Mesenchymal stem cell (in vitro differentiated cells and primary cell): ENCODE measurements around the gene SLC2A14.
"Not testable (repeated sequence)": the region's sequence is repeated elsewhere in the genome, so short reads cannot be mapped to it uniquely, and the experiment has no call there.

Experiments used
- DNase-seq: peaks from one replicate; pipeline ENCODE4 v3.0.0-alpha.2; 2013
- H2AFZ ChIP-seq: one replicate; pipeline ENCODE4 v1.6.1; 2013; ENCODE audit warnings: low read depth, mild to moderate bottlenecking, control low read depth, inconsistent platforms, low read length, moderate library complexity
- H2AK5ac ChIP-seq: 2 replicates; pipeline ENCODE4 v1.6.1; 2013; ENCODE audit warnings: low read length, moderate library complexity, mild to moderate bottlenecking, inconsistent platforms; ENCODE audit not compliant: severe bottlenecking
- H2BK120ac ChIP-seq: one replicate; pipeline ENCODE4 v1.6.1; 2013; ENCODE audit warnings: low read depth, mild to moderate bottlenecking, inconsistent platforms, low read length, moderate library complexity
- H2BK12ac ChIP-seq, 2 experiments: one replicate each; pipeline ENCODE4 v1.6.1; 2013; ENCODE audit warnings: inconsistent platforms in 2 of 2, low read length in 2 of 2, mild to moderate bottlenecking in 2 of 2, moderate library complexity in 2 of 2, control low read depth in 1 of 2
- H2BK15ac ChIP-seq: one replicate; pipeline ENCODE4 v1.6.1; 2013; ENCODE audit warnings: mild to moderate bottlenecking, low read depth, inconsistent platforms; ENCODE audit not compliant: poor library complexity, severe bottlenecking
- H2BK5ac ChIP-seq: 2 replicates; pipeline ENCODE4 v1.6.1; 2013; ENCODE audit warnings: low read depth, mild to moderate bottlenecking, low read length, control low read depth, inconsistent platforms; ENCODE audit not compliant: poor library complexity, severe bottlenecking
- H3K14ac ChIP-seq, 2 experiments: one replicate each; pipeline ENCODE4 v1.6.1; 2013; ENCODE audit warnings: inconsistent platforms in 2 of 2, low read length in 2 of 2, control low read depth in 1 of 2, mild to moderate bottlenecking in 1 of 2, moderate library complexity in 1 of 2
- H3K18ac ChIP-seq, 2 experiments: one replicate each; pipeline ENCODE4 v1.6.1; 2013; ENCODE audit warnings: inconsistent platforms in 2 of 2, low read length in 2 of 2, control low read depth in 1 of 2, low read depth in 1 of 2, mild to moderate bottlenecking in 1 of 2
- H3K23ac ChIP-seq, 2 experiments: one replicate each; pipeline ENCODE4 v1.6.1; 2013; ENCODE audit warnings: inconsistent platforms in 2 of 2, low read length in 2 of 2, mild to moderate bottlenecking in 2 of 2, moderate library complexity in 2 of 2, control low read depth in 1 of 2
- H3K27ac ChIP-seq: 2 replicates; pipeline ENCODE4 v1.5.1; 2013; ENCODE audit warnings: mild to moderate bottlenecking, moderate library complexity, low read length, control low read depth, inconsistent platforms; ENCODE audit not compliant: poor library complexity, severe bottlenecking
- H3K27me3 ChIP-seq, 2 experiments: 2 replicates each; pipeline versions ENCODE4 v1.6.1 to v1.7.0; 2013; ENCODE audit warnings: low read length in 2 of 2, mild to moderate bottlenecking in 2 of 2, moderate library complexity in 2 of 2, control low read depth in 1 of 2, inconsistent platforms in 1 of 2; ENCODE audit not compliant: control insufficient read depth in 1 of 2, insufficient read depth in 1 of 2
- H3K36me3 ChIP-seq, 2 experiments: 2 replicates each; pipeline versions ENCODE4 v1.6.1 to v1.7.0; 2013; ENCODE audit warnings: low read length in 2 of 2, control low read depth in 1 of 2, inconsistent platforms in 1 of 2, low read depth in 1 of 2, mild to moderate bottlenecking in 1 of 2; ENCODE audit not compliant: insufficient read depth in 2 of 2, control insufficient read depth in 1 of 2
- H3K4ac ChIP-seq, 2 experiments: one replicate each; pipeline ENCODE4 v1.6.1; 2013; ENCODE audit warnings: inconsistent platforms in 2 of 2, low read length in 2 of 2, mild to moderate bottlenecking in 2 of 2, moderate library complexity in 2 of 2, control low read depth in 1 of 2, low read depth in 1 of 2
- H3K4me1 ChIP-seq: 2 replicates; pipeline ENCODE4 v1.6.1; 2013; ENCODE audit warnings: low read depth, low read length, control low read depth; ENCODE audit not compliant: control insufficient read depth, insufficient read depth
- H3K4me2 ChIP-seq: 2 replicates; pipeline ENCODE4 v1.6.1; 2013; ENCODE audit warnings: low read length, mild to moderate bottlenecking, inconsistent platforms; ENCODE audit not compliant: poor library complexity, severe bottlenecking
- H3K4me3 ChIP-seq, 2 experiments: 2 replicates each; pipeline versions ENCODE4 v1.5.1 to v1.7.0; 2013; ENCODE audit warnings: low read length in 2 of 2, mild to moderate bottlenecking in 2 of 2, control low read depth in 1 of 2, low read depth in 1 of 2; ENCODE audit not compliant: insufficient read depth in 1 of 2
- H3K79me1 ChIP-seq: replicated peaks from 2 replicates; pipeline ENCODE4 v1.6.1; 2013; ENCODE audit warnings: mild to moderate bottlenecking, control low read depth, low read length, inconsistent platforms; ENCODE audit not compliant: poor library complexity, severe bottlenecking
- H3K9ac ChIP-seq: 2 replicates; pipeline ENCODE4 v1.7.0; 2013; ENCODE audit warnings: mild to moderate bottlenecking, low read length, moderate library complexity
- H3K9me3 ChIP-seq: 2 replicates; pipeline ENCODE4 v1.7.0; 2013; ENCODE audit warnings: mild to moderate bottlenecking, low read length; ENCODE audit not compliant: control insufficient read depth
- H4K8ac ChIP-seq: one replicate; pipeline ENCODE4 v1.6.1; 2013; ENCODE audit warnings: inconsistent platforms, mild to moderate bottlenecking, low read length, moderate library complexity
- H4K91ac ChIP-seq: one replicate; pipeline ENCODE4 v1.6.1; 2013; ENCODE audit warnings: mild to moderate bottlenecking, low read length, inconsistent platforms
- WGBS: methylation state at CpG from one replicate; pipeline ENCODE4 v1.1.7; 2013; ENCODE audit warnings: mixed read lengths; 5-methylcytosine and 5-hydroxymethylcytosine counted together

SLC2A14 gene

DNA sequence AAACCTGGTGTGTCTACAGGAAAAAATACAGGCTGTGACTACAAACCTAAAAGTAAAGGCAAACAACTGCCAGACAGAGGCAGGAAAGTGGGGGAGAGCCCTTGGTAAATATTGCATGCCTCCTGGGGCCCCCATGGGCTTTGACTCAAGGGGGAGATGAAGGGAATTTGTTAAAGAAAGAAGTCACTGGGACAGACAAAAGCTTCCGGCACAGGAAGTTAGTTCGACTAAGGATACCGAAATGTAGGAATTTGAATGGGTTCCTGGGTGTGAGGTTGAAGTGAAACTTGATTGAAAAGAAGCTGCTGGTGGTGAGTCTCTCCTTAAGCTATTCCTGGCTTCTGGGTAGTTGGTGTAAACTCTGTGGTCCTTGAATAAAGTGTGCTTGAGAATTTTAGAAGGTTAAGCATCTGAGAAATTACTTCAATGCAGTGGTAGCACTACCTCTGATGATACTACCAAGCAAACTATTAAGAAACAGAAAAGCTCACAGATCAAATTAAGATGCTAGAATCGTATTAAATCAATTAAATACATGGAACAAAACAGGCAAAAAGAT is 73.9 kb downstream of the SLC2A14 start:
- H3K14ac ChIP-seq, H2BK120ac ChIP-seq, H2AFZ ChIP-seq, H3K79me1 ChIP-seq, H3K4me3 ChIP-seq, H3K4me2 ChIP-seq, H3K18ac ChIP-seq, H2BK5ac ChIP-seq, H4K91ac ChIP-seq, DNase-seq, H3K9ac ChIP-seq, H2AK5ac ChIP-seq, H3K4me1 ChIP-seq, H3K27ac ChIP-seq, H3K4ac ChIP-seq, H4K8ac ChIP-seq, H3K23ac ChIP-seq, H3K9me3 ChIP-seq, H2BK15ac ChIP-seq, H2BK12ac ChIP-seq, H3K36me3 ChIP-seq, H3K27me3 ChIP-seq: not testable (repeated sequence)
- WGBS: no CpG with 5 or more reads among the region's 4 CpGs

- no peak overlapping the region for H3K4ac ChIP-seq
- H3K27ac ChIP-seq: no peak overlapping the region
- H2BK120ac ChIP-seq: no peak overlapping the region
- 78% methylated on average over 10 of the region's 12 CpGs for WGBS
- H2BK5ac ChIP-seq: no peak overlapping the region
- H3K79me1 ChIP-seq: no peaks in the 10 kb centered on the region
- peaks cover 0 to 7% of the 10 kb centered on the region in 2 experiments for H3K27me3 ChIP-seq
- no peak overlapping the region for H4K8ac ChIP-seq
- H3K14ac ChIP-seq: no peak overlapping the region
- no peaks in the 10 kb centered on the region for H3K9me3 ChIP-seq
- H3K4me2 ChIP-seq: no peak overlapping the region
- H3K18ac ChIP-seq: no peak overlapping the region
- H2AFZ ChIP-seq: no peak overlapping the region
- H3K9ac ChIP-seq: no peak overlapping the region
- H2BK12ac ChIP-seq: no peak overlapping the region
- H3K4me3 ChIP-seq: no peak overlapping the region
- H3K36me3 ChIP-seq: no peaks in the 10 kb centered on the region
- H3K23ac ChIP-seq: no peak overlapping the region
- peaks cover 6% of the 10 kb centered on the region for H3K4me1 ChIP-seq
- H4K91ac ChIP-seq: no peak overlapping the region
- DNase-seq: peak; percentile 45
- H2BK15ac ChIP-seq: no peak overlapping the region
- H2AK5ac ChIP-seq: no peak overlapping the region
Measured at GRCh38 chr12:7797698-7798398, 74.9 kb downstream of the SLC2A14 start.

- not testable (repeated sequence) for H3K79me1 ChIP-seq, DNase-seq, H3K4me1 ChIP-seq, H3K4me3 ChIP-seq, H2BK12ac ChIP-seq, H3K23ac ChIP-seq, H2BK120ac ChIP-seq, H2AK5ac ChIP-seq, H3K9me3 ChIP-seq, H3K27ac ChIP-seq, H4K91ac ChIP-seq, H2AFZ ChIP-seq, H3K4me2 ChIP-seq, H4K8ac ChIP-seq, H3K4ac ChIP-seq, H3K9ac ChIP-seq, H3K18ac ChIP-seq, H2BK15ac ChIP-seq, H3K14ac ChIP-seq, H2BK5ac ChIP-seq, H3K36me3 ChIP-seq
- H3K27me3 ChIP-seq: peaks cover 0 to 10% of the 10 kb centered on the region in 2 experiments
- 94% methylated on average over 7 of the region's 7 CpGs for WGBS
Measured at GRCh38 chr12:7797269-7797668, 75.4 kb downstream of the SLC2A14 start.

DNA sequence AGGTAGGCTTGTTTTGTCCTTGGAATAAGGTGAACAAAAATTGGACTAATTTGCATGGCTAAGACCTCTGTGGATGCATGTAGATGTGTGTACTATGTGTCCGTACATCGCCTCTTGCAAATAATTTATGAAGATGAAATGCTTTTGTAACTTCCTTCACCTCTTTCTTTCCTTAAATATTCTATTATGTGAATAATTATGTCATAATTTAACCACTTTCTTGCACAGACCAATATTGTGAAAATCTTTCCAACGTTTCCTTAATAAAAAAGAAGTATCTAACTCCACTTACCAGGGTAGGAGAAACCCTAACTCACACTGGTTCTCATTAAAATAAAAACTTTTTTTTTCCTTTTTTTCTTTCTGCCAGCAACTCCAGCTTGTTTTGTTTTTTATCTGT is 79.5 kb downstream of the SLC2A14 start:
- H2AFZ ChIP-seq: no peak overlapping the region
- no peak overlapping the region for H3K27ac ChIP-seq
- no peak overlapping the region for H4K91ac ChIP-seq
- H3K9me3 ChIP-seq: no peaks in the 10 kb centered on the region
- H3K4me1 ChIP-seq: peaks cover 6% of the 10 kb centered on the region
- H3K4me2 ChIP-seq: no peak overlapping the region
- H2BK5ac ChIP-seq: no peak overlapping the region
- no peaks in the 10 kb centered on the region for H3K36me3 ChIP-seq
- H2AK5ac ChIP-seq: no peak overlapping the region
- no peak overlapping the region for H3K9ac ChIP-seq
- no peak overlapping the region for H2BK12ac ChIP-seq
- no peak overlapping the region for H3K18ac ChIP-seq
- H3K23ac ChIP-seq: no peak overlapping the region
- DNase-seq: no peak
- H3K79me1 ChIP-seq: no peaks in the 10 kb centered on the region
- no peak overlapping the region for H2BK15ac ChIP-seq
- no peak overlapping the region for H4K8ac ChIP-seq
- WGBS: 84% methylated on average over 1 of the region's 3 CpGs
- no peak overlapping the region for H2BK120ac ChIP-seq
- no peak overlapping the region for H3K14ac ChIP-seq
- H3K27me3 ChIP-seq: peaks cover 14 to 30% of the 10 kb centered on the region in 2 experiments
- H3K4ac ChIP-seq: no peak overlapping the region
- no peak overlapping the region for H3K4me3 ChIP-seq
